Liver (tissue), 2 donors: Measurements from ENCODE around the gene BSPRY.

Experiments used
- TF ChIP-seq, protein P1 (sequence below): fragments of 150-350 bp; IDR thresholded peaks from 2 replicates; pipeline ENCODE4 v1.5.1; 2017; ENCODE audit warnings: improper control_type of control experiment, low read depth, low read length; ENCODE audit not compliant: missing input control
- TF ChIP-seq, protein P2 (sequence below): IDR thresholded peaks from 2 replicates; pipeline ENCODE4 v1.6.1; 2016; ENCODE audit warnings: antibody characterized with exemption, mild to moderate bottlenecking
- TF ChIP-seq, protein P3 (sequence below): IDR thresholded peaks from 2 replicates; pipeline ENCODE4 v1.6.1; 2016; ENCODE audit warnings: antibody characterized with exemption
- donor health status: healthy.

DNA sequence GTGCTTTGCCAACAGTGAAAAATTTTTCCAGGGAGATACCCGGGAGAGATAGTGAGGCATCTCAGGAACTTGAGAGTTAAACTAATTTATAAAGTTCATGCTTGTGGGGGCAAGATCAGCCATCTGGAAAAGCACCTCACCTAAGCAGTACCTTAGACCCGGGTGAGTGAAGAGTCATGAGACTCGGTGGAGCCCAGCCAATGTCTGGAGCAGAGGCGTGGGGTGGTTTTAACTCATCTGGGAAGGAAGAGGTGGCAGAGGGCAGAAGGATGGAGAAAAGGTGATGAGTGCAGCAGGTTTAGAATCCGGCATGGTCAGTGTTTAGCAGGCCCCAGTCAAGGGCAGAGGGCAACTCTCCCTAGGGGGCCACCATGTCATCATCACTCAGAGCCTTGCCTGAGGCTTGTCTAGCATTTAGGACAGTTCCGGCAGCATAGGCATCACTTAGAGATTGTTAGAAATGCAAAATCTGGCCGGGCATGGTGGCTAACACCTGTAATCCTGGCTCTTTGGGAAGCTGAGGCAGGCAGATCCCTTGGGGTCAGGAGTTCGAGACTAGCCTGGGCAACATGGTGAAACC lies 41.9 kb upstream of the BSPRY start:
- TF ChIP-seq, protein P1, sequence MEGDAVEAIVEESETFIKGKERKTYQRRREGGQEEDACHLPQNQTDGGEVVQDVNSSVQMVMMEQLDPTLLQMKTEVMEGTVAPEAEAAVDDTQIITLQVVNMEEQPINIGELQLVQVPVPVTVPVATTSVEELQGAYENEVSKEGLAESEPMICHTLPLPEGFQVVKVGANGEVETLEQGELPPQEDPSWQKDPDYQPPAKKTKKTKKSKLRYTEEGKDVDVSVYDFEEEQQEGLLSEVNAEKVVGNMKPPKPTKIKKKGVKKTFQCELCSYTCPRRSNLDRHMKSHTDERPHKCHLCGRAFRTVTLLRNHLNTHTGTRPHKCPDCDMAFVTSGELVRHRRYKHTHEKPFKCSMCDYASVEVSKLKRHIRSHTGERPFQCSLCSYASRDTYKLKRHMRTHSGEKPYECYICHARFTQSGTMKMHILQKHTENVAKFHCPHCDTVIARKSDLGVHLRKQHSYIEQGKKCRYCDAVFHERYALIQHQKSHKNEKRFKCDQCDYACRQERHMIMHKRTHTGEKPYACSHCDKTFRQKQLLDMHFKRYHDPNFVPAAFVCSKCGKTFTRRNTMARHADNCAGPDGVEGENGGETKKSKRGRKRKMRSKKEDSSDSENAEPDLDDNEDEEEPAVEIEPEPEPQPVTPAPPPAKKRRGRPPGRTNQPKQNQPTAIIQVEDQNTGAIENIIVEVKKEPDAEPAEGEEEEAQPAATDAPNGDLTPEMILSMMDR: no peak
- TF ChIP-seq, protein P2, sequence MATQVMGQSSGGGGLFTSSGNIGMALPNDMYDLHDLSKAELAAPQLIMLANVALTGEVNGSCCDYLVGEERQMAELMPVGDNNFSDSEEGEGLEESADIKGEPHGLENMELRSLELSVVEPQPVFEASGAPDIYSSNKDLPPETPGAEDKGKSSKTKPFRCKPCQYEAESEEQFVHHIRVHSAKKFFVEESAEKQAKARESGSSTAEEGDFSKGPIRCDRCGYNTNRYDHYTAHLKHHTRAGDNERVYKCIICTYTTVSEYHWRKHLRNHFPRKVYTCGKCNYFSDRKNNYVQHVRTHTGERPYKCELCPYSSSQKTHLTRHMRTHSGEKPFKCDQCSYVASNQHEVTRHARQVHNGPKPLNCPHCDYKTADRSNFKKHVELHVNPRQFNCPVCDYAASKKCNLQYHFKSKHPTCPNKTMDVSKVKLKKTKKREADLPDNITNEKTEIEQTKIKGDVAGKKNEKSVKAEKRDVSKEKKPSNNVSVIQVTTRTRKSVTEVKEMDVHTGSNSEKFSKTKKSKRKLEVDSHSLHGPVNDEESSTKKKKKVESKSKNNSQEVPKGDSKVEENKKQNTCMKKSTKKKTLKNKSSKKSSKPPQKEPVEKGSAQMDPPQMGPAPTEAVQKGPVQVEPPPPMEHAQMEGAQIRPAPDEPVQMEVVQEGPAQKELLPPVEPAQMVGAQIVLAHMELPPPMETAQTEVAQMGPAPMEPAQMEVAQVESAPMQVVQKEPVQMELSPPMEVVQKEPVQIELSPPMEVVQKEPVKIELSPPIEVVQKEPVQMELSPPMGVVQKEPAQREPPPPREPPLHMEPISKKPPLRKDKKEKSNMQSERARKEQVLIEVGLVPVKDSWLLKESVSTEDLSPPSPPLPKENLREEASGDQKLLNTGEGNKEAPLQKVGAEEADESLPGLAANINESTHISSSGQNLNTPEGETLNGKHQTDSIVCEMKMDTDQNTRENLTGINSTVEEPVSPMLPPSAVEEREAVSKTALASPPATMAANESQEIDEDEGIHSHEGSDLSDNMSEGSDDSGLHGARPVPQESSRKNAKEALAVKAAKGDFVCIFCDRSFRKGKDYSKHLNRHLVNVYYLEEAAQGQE: no peak
- TF ChIP-seq, protein P3, sequence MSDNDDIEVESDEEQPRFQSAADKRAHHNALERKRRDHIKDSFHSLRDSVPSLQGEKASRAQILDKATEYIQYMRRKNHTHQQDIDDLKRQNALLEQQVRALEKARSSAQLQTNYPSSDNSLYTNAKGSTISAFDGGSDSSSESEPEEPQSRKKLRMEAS: no peak
